DMS153 treated with DMSO at 0.1 percent for 48 hours (cell line): Measurements from ENCODE around the gene PRDM8.
"Not testable (repeated sequence)": the region's sequence is repeated elsewhere in the genome, so short reads cannot be mapped to it uniquely, and the experiment has no call there.

Experiments
- DNase-seq: peaks from one replicate; lab custom pipeline; 2025; ENCODE audit not compliant: unreplicated experiment; lab: John Stamatoyannopoulos, UW

The PRDM8 gene

GRCh38 chr4:80196922-80197573, at the start of gene PRDM8:
Gene PRDM8, plus strand, starts transcription at chr4:80197503. Its CDS starts 2,578 bp downstream, at chr4:80200081.
- peak; percentile 18 for DNase-seq

GRCh38 chr4:80150387-80151180, 46.7 kb upstream of the PRDM8 start:
- DNase-seq, result no peak

- no peak for DNase-seq
These were observed 45.3 kb upstream of the PRDM8 start for GRCh38 chr4:80151981-80152380.

- DNase-seq, result no peak
These were observed 43.3 kb upstream of the PRDM8 start for GRCh38 chr4:80153874-80154544.

- no peak for DNase-seq
These were observed 42.8 kb upstream of the PRDM8 start for GRCh38 chr4:80154545-80154933.

- no peak for DNase-seq
These were observed 41.9 kb upstream of the PRDM8 start for GRCh38 chr4:80155316-80155982.

- DNase-seq, result no peak
These were observed 40.9 kb upstream of the PRDM8 start for GRCh38 chr4:80156410-80156809.

GRCh38 chr4:80161413-80162058, 35.8 kb upstream of the PRDM8 start:
- no peak for DNase-seq

GRCh38 chr4:80162418-80162817, 34.9 kb upstream of the PRDM8 start:
- no peak for DNase-seq

GRCh38 chr4:80165855-80166254, 31.4 kb upstream of the PRDM8 start:
- DNase-seq, result no peak

- no peak for DNase-seq
These were observed 26.1 kb upstream of the PRDM8 start for GRCh38 chr4:80171251-80171650.

- DNase-seq, result no peak
These were observed 25.6 kb upstream of the PRDM8 start for GRCh38 chr4:80171656-80172055.

- no peak for DNase-seq
These were observed 25.1 kb upstream of the PRDM8 start for GRCh38 chr4:80172203-80172602.

GRCh38 chr4:80173401-80173800, 23.9 kb upstream of the PRDM8 start:
- no peak for DNase-seq

- DNase-seq, result no peak
These were observed 23.5 kb upstream of the PRDM8 start for GRCh38 chr4:80173841-80174240.

- not testable (repeated sequence) for DNase-seq
These were observed 19.5 kb upstream of the PRDM8 start for GRCh38 chr4:80177793-80178192.

- no peak for DNase-seq
These were observed 18.3 kb upstream of the PRDM8 start for GRCh38 chr4:80178964-80179363.

GRCh38 chr4:80179637-80180161, 17.6 kb upstream of the PRDM8 start:
- no peak for DNase-seq

GRCh38 chr4:80180743-80181142, 16.6 kb upstream of the PRDM8 start:
- no peak for DNase-seq

- DNase-seq, result no peak
These were observed 15.0 kb upstream of the PRDM8 start for GRCh38 chr4:80182237-80182866.
